DMS153 treated with DMSO at 0.1 percent for 48 hours (cell line): Measurements from ENCODE around the gene HOXD1.

Source experiments
- DNase-seq: peaks from one replicate; lab custom pipeline; 2025; ENCODE audit not compliant: unreplicated experiment; lab: John Stamatoyannopoulos, UW

Gene HOXD1

GRCh38 chr2:176234940-176235339, 46.5 kb downstream of the HOXD1 start:
- no peak for DNase-seq

GRCh38 chr2:176237456-176237855, 49.0 kb downstream of the HOXD1 start:
- no peak for DNase-seq

GRCh38 chr2:176239031-176239430, 50.6 kb downstream of the HOXD1 start:
- DNase-seq: no peak

- DNase-seq: no peak
Observed at GRCh38 chr2:176240301-176240700, 51.8 kb downstream of the HOXD1 start.
